ENCODE data around the gene BMP8A. TPM values are rescaled to one million over a fixed set of nuclear protein-coding genes. Genes with fewer than 3 reads are reported as not detected.
A peak's percentile ranks its signal among the peaks of the same experiment; 100 is the strongest.

Gene BMP8A
- total RNA-seq, 2 experiments from 2014 or later, result 0.22 to 0.36 TPM

DNA sequence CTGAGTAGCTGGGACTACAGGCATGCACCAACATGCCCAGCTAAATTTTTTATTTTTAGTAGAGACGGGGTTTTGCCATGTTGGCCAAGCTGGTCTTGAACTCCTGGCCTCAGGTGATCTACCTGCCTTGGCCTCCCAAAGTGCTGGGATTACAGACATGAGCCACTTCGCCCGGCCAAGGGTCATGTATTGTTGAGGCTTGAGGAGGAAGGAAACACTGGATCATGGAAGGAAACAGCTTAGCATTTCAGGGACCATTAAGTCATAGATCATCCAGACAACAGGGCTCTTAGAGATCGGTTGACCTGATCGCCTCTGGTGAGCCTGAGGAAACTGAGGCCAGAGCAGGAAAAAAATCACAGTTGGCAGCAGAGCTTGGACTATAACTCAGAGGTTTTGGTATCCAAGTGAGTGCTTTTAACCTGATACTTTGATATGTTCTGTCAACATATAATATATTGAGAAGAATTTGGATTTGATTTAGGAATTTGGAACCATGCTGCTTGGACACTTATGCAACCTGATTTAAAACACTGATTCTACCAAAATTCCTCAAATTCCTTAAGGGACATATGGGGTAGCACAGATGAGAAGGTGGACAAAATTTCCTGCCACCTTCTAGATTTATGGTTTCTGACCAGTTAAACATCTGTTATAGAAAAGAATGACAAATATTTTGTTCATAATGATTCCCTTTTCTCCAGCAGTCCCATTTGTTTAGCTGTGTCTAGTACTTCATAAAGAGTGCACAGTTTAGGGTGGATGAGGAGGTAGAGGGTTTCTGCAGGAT, 13.1 kb upstream of the BMP8A start:
- POLR2A ChIA-PET, result interaction anchor here (0.7 kb wide), 1 partner anchor 68 kb away, joined by 3 read pairs; no protein-coding TSS in a partner anchor
- peaks cover 20% of the 10 kb centered on the region for H3K36me3 Mint-ChIP-seq (ENCODE audit: low read depth)
- no peak for DNase-seq
- CTCF ChIA-PET, result no interaction called here
- no peak overlapping the region for H3K4me3 Mint-ChIP-seq
- no peaks in the 10 kb centered on the region for H3K4me1 Mint-ChIP-seq (ENCODE audit: low read depth)
- no peak overlapping the region for H3K27ac Mint-ChIP-seq
- no peaks in the 10 kb centered on the region for H3K9me3 Mint-ChIP-seq
- TF ChIP-seq CTCF (IDR thresholded peaks at IDR 0.05), result no peak
- no peaks in the 10 kb centered on the region for H3K27me3 Mint-ChIP-seq
- intact Hi-C loops (cut with micrococcal nuclease), result no loop called here
- no peak for ATAC-seq

DNA sequence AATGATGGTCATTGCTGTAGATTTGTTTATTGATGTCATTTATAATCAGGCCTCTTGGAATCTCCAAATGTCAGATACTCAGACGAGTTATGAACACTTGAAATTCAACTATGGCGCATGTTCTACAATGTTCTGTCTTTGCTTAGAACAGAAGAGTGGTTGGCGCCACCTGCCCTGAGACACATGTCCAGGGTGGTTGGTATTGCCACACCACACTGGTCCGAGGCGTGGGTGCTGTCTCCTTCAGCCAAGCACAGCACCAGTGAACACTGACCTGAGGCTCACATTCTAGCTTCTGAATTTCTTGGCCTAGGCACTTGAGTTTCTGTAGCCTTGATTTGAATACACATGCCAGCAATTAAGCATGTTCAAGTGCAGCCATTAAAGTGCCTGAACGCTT, 10.1 kb upstream of the BMP8A start:
- Mint-ChIP-seq H3K4me1 (ENCODE audit: low read depth) (no peaks in the 10 kb centered on the region), H3K36me3 (ENCODE audit: low read depth) (peaks cover 22% of the 10 kb centered on the region), H3K27me3 (no peaks in the 10 kb centered on the region), H3K27ac (no peak overlapping the region), H3K4me3 (no peak overlapping the region), H3K9me3 (no peaks in the 10 kb centered on the region)
- no peak for ATAC-seq
- intact Hi-C loops (cut with micrococcal nuclease), result no loop called here
- DNase-seq, result no peak
- POLR2A ChIA-PET, result interaction anchor here (1.1 kb wide), 1 partner anchor 20 kb away, joined by 3 read pairs; no protein-coding TSS in a partner anchor
- CTCF ChIA-PET, result interaction anchor here (1.0 to 2.0 kb wide), 4 partner anchors 10 to 116 kb away, joined by 3 to 11 read pairs (median 4); no protein-coding TSS in a partner anchor
- no peak for TF ChIP-seq CTCF (IDR thresholded peaks at IDR 0.05)

- Mint-ChIP-seq H3K4me3 (no peak overlapping the region), H3K9me3 (no peaks in the 10 kb centered on the region), H3K4me1 (ENCODE audit: low read depth) (no peaks in the 10 kb centered on the region), H3K27me3 (no peaks in the 10 kb centered on the region), H3K27ac (peak overlapping the region; percentile 16), H3K36me3 (ENCODE audit: low read depth) (peaks cover 25% of the 10 kb centered on the region)
- POLR2A ChIA-PET, result no interaction called here
- intact Hi-C loops (cut with micrococcal nuclease), result no loop called here
- no peak for TF ChIP-seq CTCF (IDR thresholded peaks at IDR 0.05)
- DNase-seq, result no peak
- ATAC-seq, result no peak
- CTCF ChIA-PET, result no interaction called here
Observed at GRCh38 chr1:39483276-39483675, 8.2 kb upstream of the BMP8A start.

GRCh38 chr1:39484564-39484963, 6.9 kb upstream of the BMP8A start:
- ATAC-seq, result no peak
- H3K27me3 Mint-ChIP-seq, result no peaks in the 10 kb centered on the region
- DNase-seq, result no peak
- no peaks in the 10 kb centered on the region for H3K4me1 Mint-ChIP-seq (ENCODE audit: low read depth)
- H3K27ac Mint-ChIP-seq, result no peak overlapping the region
- H3K4me3 Mint-ChIP-seq, result no peak overlapping the region
- peaks cover 21% of the 10 kb centered on the region for H3K36me3 Mint-ChIP-seq (ENCODE audit: low read depth)
- ChIA-PET POLR2A (no interaction called here), CTCF (interaction anchor here (0.9 kb wide), 1 partner anchor 16 kb away, joined by 4 read pairs; no protein-coding TSS in a partner anchor)
- intact Hi-C loops (cut with micrococcal nuclease), result no loop called here
- TF ChIP-seq CTCF (IDR thresholded peaks at IDR 0.05), result no peak
- H3K9me3 Mint-ChIP-seq, result no peaks in the 10 kb centered on the region

- intact Hi-C loops (cut with micrococcal nuclease), result no loop called here
- no peaks in the 10 kb centered on the region for H3K9me3 Mint-ChIP-seq
- ChIA-PET POLR2A (no interaction called here), CTCF (interaction anchor here (0.9 kb wide), 1 partner anchor 17 kb away, joined by 4 read pairs; no protein-coding TSS in a partner anchor)
- H3K36me3 Mint-ChIP-seq (ENCODE audit: low read depth), result peaks cover 21% of the 10 kb centered on the region
- H3K27ac Mint-ChIP-seq, result peak overlapping the region; percentile 32
- peaks cover under 1% of the 10 kb centered on the region for H3K27me3 Mint-ChIP-seq
- no peak for TF ChIP-seq CTCF (IDR thresholded peaks at IDR 0.05)
- DNase-seq (no peak), ATAC-seq (no peak)
- no peak overlapping the region for H3K4me3 Mint-ChIP-seq
- H3K4me1 Mint-ChIP-seq (ENCODE audit: low read depth), result no peaks in the 10 kb centered on the region
Observed at GRCh38 chr1:39485046-39485803, 6.2 kb upstream of the BMP8A start.

Data from activated CD8-positive, alpha-beta T cell treated with anti-CD3 and anti-CD28 coated beads for 36 hours (primary cell).